Nephron (organoid): ENCODE results near the gene ILF2.

Experiments
- H3K27ac Mint-ChIP-seq, 3 experiments: 2 replicates each; pipeline ENCODE4 v1.8.0; 2020; ENCODE audit warnings: mixed read lengths in 3 of 3, mild to moderate bottlenecking in 2 of 3, moderate library complexity in 1 of 3
- H3K27me3 Mint-ChIP-seq: 2 replicates; pipeline ENCODE4 v1.8.0; 2021; ENCODE audit warnings: low read depth, mild to moderate bottlenecking, moderate library complexity, mixed read lengths
- H3K36me3 Mint-ChIP-seq: 2 replicates; pipeline ENCODE4 v1.8.0; 2020; ENCODE audit warnings: low read depth, mixed read lengths
- H3K4me1 Mint-ChIP-seq: 2 replicates; pipeline ENCODE4 v1.8.0; 2020; ENCODE audit warnings: mixed read lengths
- H3K4me3 Mint-ChIP-seq, 3 experiments: 2 replicates each; pipeline ENCODE4 v1.8.0; 2020; ENCODE audit warnings: mild to moderate bottlenecking in 3 of 3, mixed read lengths in 3 of 3, moderate library complexity in 2 of 3
- H3K9me3 Mint-ChIP-seq: 2 replicates; pipeline ENCODE4 v1.8.0; 2020; ENCODE audit warnings: mixed read lengths
- CTCF ChIP-seq, 3 experiments: fragments of 200-600 bp; sonication (generic); IDR thresholded peaks; one replicate each; pipeline ENCODE4 v1.5.0; 2021; ENCODE audit warnings: antibody characterized with exemption in 3 of 3; ENCODE audit not compliant: unreplicated experiment in 3 of 3

Gene ILF2

GRCh38 chr1:153626904-153627714 is 43.7 kb downstream of the ILF2 start, which contains the start of gene S100A13:
Gene S100A13 (minus strand): TSS chr1:153627505. CDS start chr1:153626472, 1,033 bp downstream.
- Mint-ChIP-seq H3K27me3 (no peaks in the 10 kb centered on the region), H3K27ac (peak within 1 kb of the TSS; percentile 96 to 99 (median 98)), H3K9me3 (no peaks in the 10 kb centered on the region), H3K4me1 (peaks cover 61% of the 10 kb centered on the region), H3K36me3 (peaks cover 24% of the 10 kb centered on the region), H3K4me3 (peak within 1 kb of the TSS; percentile 91 to 96 (median 94))
- peak in 2 of 3 experiments; percentile 81 for TF ChIP-seq CTCF (IDR thresholded peaks at IDR 0.05; ENCODE audit: unreplicated experiment in 3 of 3)

GRCh38 chr1:153626477-153626903 is 44.3 kb downstream of the ILF2 start:
- Mint-ChIP-seq H3K27me3 (no peaks in the 10 kb centered on the region), H3K4me1 (peaks cover 61% of the 10 kb centered on the region), H3K4me3 (peak overlapping the region; percentile 91 to 96 (median 94)), H3K27ac (peak overlapping the region; percentile 96 to 99 (median 98)), H3K36me3 (peaks cover 24% of the 10 kb centered on the region), H3K9me3 (no peaks in the 10 kb centered on the region)
- no peak for TF ChIP-seq CTCF (IDR thresholded peaks at IDR 0.05; ENCODE audit: unreplicated experiment in 3 of 3)

GRCh38 chr1:153624965-153625611 is 45.7 kb downstream of the ILF2 start:
- TF ChIP-seq CTCF (IDR thresholded peaks at IDR 0.05; ENCODE audit: unreplicated experiment in 3 of 3): no peak
- H3K27ac Mint-ChIP-seq: peak overlapping the region; percentile 85 to 99 (median 94)
- H3K4me1 Mint-ChIP-seq: peaks cover 51% of the 10 kb centered on the region
- H3K36me3 Mint-ChIP-seq: peaks cover 31% of the 10 kb centered on the region
- peak overlapping the region; percentile 39 to 94 (median 80) for H3K4me3 Mint-ChIP-seq
- H3K9me3 Mint-ChIP-seq: no peaks in the 10 kb centered on the region
- H3K27me3 Mint-ChIP-seq: no peaks in the 10 kb centered on the region

- TF ChIP-seq CTCF (IDR thresholded peaks at IDR 0.05; ENCODE audit: unreplicated experiment in 3 of 3): no peak
- peaks cover 45% of the 10 kb centered on the region for H3K36me3 Mint-ChIP-seq
- H3K4me3 Mint-ChIP-seq: peak overlapping the region in 1 of 3 experiments; percentile 25
- no peaks in the 10 kb centered on the region for H3K27me3 Mint-ChIP-seq
- H3K27ac Mint-ChIP-seq: peak overlapping the region in 2 of 3 experiments; percentile 26 to 74
- peaks cover 37% of the 10 kb centered on the region for H3K4me1 Mint-ChIP-seq
- no peaks in the 10 kb centered on the region for H3K9me3 Mint-ChIP-seq
These were observed 47.7 kb downstream of the ILF2 start for GRCh38 chr1:153623101-153623500.

GRCh38 chr1:153619171-153619570 is 51.6 kb downstream of the ILF2 start:
- peaks cover 26% of the 10 kb centered on the region for H3K4me1 Mint-ChIP-seq

More at GRCh38 chr1:153619171-153619570, 51.6 kb downstream of the ILF2 start:
- no peaks in the 10 kb centered on the region for H3K27me3 Mint-ChIP-seq
- no peak for TF ChIP-seq CTCF (IDR thresholded peaks at IDR 0.05; ENCODE audit: unreplicated experiment in 3 of 3)
- peaks cover 37% of the 10 kb centered on the region for H3K36me3 Mint-ChIP-seq
- H3K9me3 Mint-ChIP-seq: no peaks in the 10 kb centered on the region
- no peak overlapping the region for H3K27ac Mint-ChIP-seq
- no peak overlapping the region for H3K4me3 Mint-ChIP-seq
